BLaER1 treated with 17β-estradiol and CSF1 and Interleukin-3, amounts not matched to agents 10 nM and 100 nM (cell line): ENCODE results near the gene PCNX2.
A peak's percentile ranks its signal among the peaks of the same experiment; 100 is the strongest.
"Not testable (repeated sequence)": the region's sequence is repeated elsewhere in the genome, so short reads cannot be mapped to it uniquely, and the experiment has no call there.

Source experiments
- H3K27ac ChIP-seq, 11 experiments: shearing (Covaris generic); formaldehyde crosslinking; 2 replicates each; pipeline ENCODE4 v1.8.1; 2022
- H3K27me3 ChIP-seq, 11 experiments: shearing (Covaris generic); formaldehyde crosslinking; 2 replicates each; pipeline ENCODE4 v1.8.1; 2022
- H3K36me3 ChIP-seq, 11 experiments: shearing (Covaris generic); formaldehyde crosslinking; 2 replicates each; pipeline ENCODE4 v1.8.1; 2022
- H3K4me1 ChIP-seq, 10 experiments: shearing (Covaris generic); formaldehyde crosslinking; 2 replicates each; pipeline ENCODE4 v1.8.1; 2022
- H3K4me2 ChIP-seq, 11 experiments: shearing (Covaris generic); formaldehyde crosslinking; 2 replicates each; pipeline ENCODE4 v1.8.1; 2022
- H3K4me3 ChIP-seq, 10 experiments: shearing (Covaris generic); formaldehyde crosslinking; 2 replicates each; pipeline ENCODE4 v1.8.1; 2022
- H3K9ac ChIP-seq, 11 experiments: shearing (Covaris generic); formaldehyde crosslinking; 2 replicates each; pipeline ENCODE4 v1.8.1; 2022
- H3K9me3 ChIP-seq, 11 experiments: shearing (Covaris generic); formaldehyde crosslinking; replicated peaks in 1 of 11; 2 replicates each; pipeline ENCODE4 v1.8.1; 2022
- H4K20me1 ChIP-seq, 11 experiments: shearing (Covaris generic); formaldehyde crosslinking; 2 replicates each; pipeline ENCODE4 v1.8.1; 2022
- Cebpa-rat ChIP-seq, 11 experiments: shearing (Covaris generic); IDR thresholded peaks; 2 replicates each; pipeline ENCODE4 v1.8.1; 2022

Gene PCNX2

GRCh38 chr1:233019083-233019482 lies 276.4 kb downstream of the PCNX2 start:
- Histone ChIP-seq H3K27me3 (no peaks in the 10 kb centered on the region), H3K9ac (no peak overlapping the region), H3K4me2 (peak overlapping the region in 3 of 11 experiments; percentile 65 to 72 (median 67); a peak in 2 of 22 replicates), H3K4me3 (no peak overlapping the region), H3K36me3 (peaks cover 0 to 7% (median 0%) of the 10 kb centered on the region in 11 experiments; a peak in 2 of 22 replicates), H4K20me1 (no peaks in the 10 kb centered on the region), H3K27ac (no peak overlapping the region), H3K4me1 (peaks cover 10 to 27% (median 19%) of the 10 kb centered on the region in 10 experiments), H3K9me3 (no peaks in the 10 kb centered on the region)
- TF ChIP-seq Cebpa-rat (IDR thresholded peaks at IDR 0.05): no peak

GRCh38 chr1:233016798-233017197 lies 278.7 kb downstream of the PCNX2 start:
- no peak for TF ChIP-seq Cebpa-rat (IDR thresholded peaks at IDR 0.05)
- H3K4me3 ChIP-seq: no peak overlapping the region
- no peaks in the 10 kb centered on the region for H3K27me3 ChIP-seq
- no peaks in the 10 kb centered on the region for H4K20me1 ChIP-seq
- no peaks in the 10 kb centered on the region for H3K9me3 ChIP-seq
- H3K4me1 ChIP-seq: peaks cover 10 to 27% (median 19%) of the 10 kb centered on the region in 10 experiments
- peaks cover 0 to 14% (median 0%) of the 10 kb centered on the region in 11 experiments; a peak in 2 of 22 replicates for H3K36me3 ChIP-seq
- H3K27ac ChIP-seq: no peak overlapping the region
- no peak overlapping the region for H3K4me2 ChIP-seq
- no peak overlapping the region for H3K9ac ChIP-seq

GRCh38 chr1:233015965-233016364 lies 279.6 kb downstream of the PCNX2 start:
- Histone ChIP-seq H3K27ac (no peak overlapping the region), H3K27me3 (no peaks in the 10 kb centered on the region), H3K4me3 (no peak overlapping the region), H3K4me2 (no peak overlapping the region), H3K4me1 (peaks cover 9 to 21% (median 15%) of the 10 kb centered on the region in 10 experiments), H4K20me1 (no peaks in the 10 kb centered on the region), H3K9me3 (no peaks in the 10 kb centered on the region), H3K36me3 (peaks cover 0 to 14% (median 0%) of the 10 kb centered on the region in 11 experiments; a peak in 2 of 22 replicates), H3K9ac (no peak overlapping the region)
- no peak for TF ChIP-seq Cebpa-rat (IDR thresholded peaks at IDR 0.05)

DNA sequence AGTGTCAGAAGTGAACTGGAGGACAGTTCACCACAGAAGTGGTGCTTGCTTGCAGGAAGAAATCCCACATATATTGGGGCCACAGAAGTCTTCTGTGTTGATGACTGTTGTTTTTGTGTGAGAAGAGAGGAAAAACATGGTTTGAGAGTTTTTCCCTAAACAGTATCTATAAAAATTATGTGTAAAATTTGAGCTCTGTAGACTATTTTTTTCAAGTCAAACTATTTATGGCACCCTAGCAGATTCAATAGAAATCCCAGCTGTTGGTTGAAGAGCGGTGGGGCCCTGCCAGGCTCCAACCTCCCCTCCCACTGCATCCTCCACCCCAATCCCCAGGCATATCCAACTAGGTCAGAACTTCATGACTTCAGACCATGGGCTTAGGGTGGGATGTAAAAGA lies 283.5 kb downstream of the PCNX2 start:
- Histone ChIP-seq H3K27me3 (no peaks in the 10 kb centered on the region), H4K20me1 (no peaks in the 10 kb centered on the region), H3K4me3 (no peak overlapping the region), H3K4me1 (no peaks in the 10 kb centered on the region), H3K27ac (no peak overlapping the region), H3K9ac (no peak overlapping the region), H3K4me2 (no peak overlapping the region), H3K9me3 (no peaks in the 10 kb centered on the region), H3K36me3 (peaks cover 0 to 14% (median 0%) of the 10 kb centered on the region in 11 experiments; a peak in 2 of 22 replicates)
- no peak for TF ChIP-seq Cebpa-rat (IDR thresholded peaks at IDR 0.05)

DNA sequence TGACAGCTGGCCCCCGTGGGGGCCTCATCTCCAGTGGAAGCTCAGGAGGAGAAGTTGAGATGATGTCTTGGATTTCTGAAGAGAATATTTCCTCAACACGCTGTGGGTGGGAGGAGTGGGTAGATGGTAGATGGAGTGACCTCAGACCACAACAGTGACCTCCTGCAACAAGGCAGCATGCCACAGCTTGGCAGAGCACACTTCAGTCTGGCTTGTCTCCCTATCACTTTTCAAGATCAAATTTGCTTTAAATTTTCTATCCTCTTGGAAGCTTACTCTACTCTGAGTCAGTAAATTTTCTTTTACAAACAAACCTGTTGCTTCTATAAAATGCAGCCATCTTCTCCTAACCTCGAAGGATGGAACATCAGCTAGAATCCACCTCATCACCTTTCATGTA lies 285.4 kb downstream of the PCNX2 start:
- Histone ChIP-seq H3K4me2 (no peak overlapping the region), H3K36me3 (peaks cover 0 to 14% (median 0%) of the 10 kb centered on the region in 11 experiments; a peak in 2 of 22 replicates), H3K27me3 (no peaks in the 10 kb centered on the region), H3K9ac (no peak overlapping the region), H3K9me3 (no peaks in the 10 kb centered on the region), H3K4me3 (no peak overlapping the region), H4K20me1 (no peaks in the 10 kb centered on the region), H3K4me1 (no peaks in the 10 kb centered on the region), H3K27ac (no peak overlapping the region)
- TF ChIP-seq Cebpa-rat (IDR thresholded peaks at IDR 0.05): no peak

- Histone ChIP-seq H3K4me1 (no peaks in the 10 kb centered on the region), H3K27ac (no peak overlapping the region), H3K9ac (no peak overlapping the region), H3K36me3 (0 out of 22 replicates have a peak, but pooled peaks cover 0 to 5% (median 0%) of the 10 kb centered on the region in 11 experiments), H3K9me3 (peaks cover 0 to 6% (median 0%) of the 10 kb centered on the region in 11 experiments; a peak in 2 of 22 replicates), H3K27me3 (no peaks in the 10 kb centered on the region), H4K20me1 (no peaks in the 10 kb centered on the region), H3K4me3 (no peak overlapping the region), H3K4me2 (no peak overlapping the region)
- no peak for TF ChIP-seq Cebpa-rat (IDR thresholded peaks at IDR 0.05)
These were observed 289.0 kb downstream of the PCNX2 start for GRCh38 chr1:233006541-233006973.

- no peaks in the 10 kb centered on the region for H3K4me1 ChIP-seq
- no peaks in the 10 kb centered on the region for H4K20me1 ChIP-seq
- no peak overlapping the region for H3K4me3 ChIP-seq
- peaks cover 0 to 7% (median 0%) of the 10 kb centered on the region in 11 experiments; a peak in 2 of 22 replicates for H3K9me3 ChIP-seq
- no peak overlapping the region for H3K27ac ChIP-seq
- no peak overlapping the region for H3K4me2 ChIP-seq
- 0 out of 22 replicates have a peak, but pooled peaks cover 0 to 8% (median 0%) of the 10 kb centered on the region in 11 experiments for H3K36me3 ChIP-seq
- no peak for TF ChIP-seq Cebpa-rat (IDR thresholded peaks at IDR 0.05)
- H3K27me3 ChIP-seq: no peaks in the 10 kb centered on the region
- H3K9ac ChIP-seq: no peak overlapping the region
These were observed 289.4 kb downstream of the PCNX2 start for GRCh38 chr1:233006108-233006507.

DNA sequence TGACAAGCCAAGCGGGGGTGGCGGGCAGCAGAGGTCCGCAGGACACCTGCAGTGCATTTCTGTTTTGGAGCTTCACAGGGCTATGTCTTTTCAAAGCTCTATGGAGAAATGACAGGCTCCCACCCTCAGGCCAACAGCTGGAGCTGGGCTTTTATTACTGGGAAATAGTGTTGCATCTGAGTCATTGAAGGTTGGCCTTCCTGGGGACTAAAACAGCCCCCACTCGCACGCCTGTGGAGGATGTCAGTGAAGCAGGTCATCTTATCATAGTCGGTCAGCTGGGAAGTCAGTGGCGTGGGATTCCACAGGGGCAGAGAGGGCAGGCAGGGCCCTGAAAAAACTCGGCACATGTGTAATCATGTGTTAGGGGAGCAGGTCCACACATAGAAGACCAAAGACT lies 289.8 kb downstream of the PCNX2 start:
- TF ChIP-seq Cebpa-rat (IDR thresholded peaks at IDR 0.05): no peak
- Histone ChIP-seq H3K27ac (no peak overlapping the region), H3K36me3 (peaks cover 0 to 12% (median 0%) of the 10 kb centered on the region in 11 experiments; a peak in 4 of 22 replicates)

GRCh38 chr1:233005156-233005555 lies 290.4 kb downstream of the PCNX2 start:
- H3K27ac ChIP-seq: no peak overlapping the region
- H3K36me3 ChIP-seq: peaks cover 0 to 17% (median 3%) of the 10 kb centered on the region in 11 experiments; a peak in 10 of 22 replicates

More for the DNA sequence above, 289.8 kb downstream of the PCNX2 start:
- Histone ChIP-seq H3K4me3 (no peak overlapping the region), H3K9me3 (peaks cover 0 to 7% (median 0%) of the 10 kb centered on the region in 11 experiments; a peak in 2 of 22 replicates), H4K20me1 (no peaks in the 10 kb centered on the region), H3K4me1 (no peaks in the 10 kb centered on the region), H3K27me3 (no peaks in the 10 kb centered on the region), H3K4me2 (no peak overlapping the region), H3K9ac (no peak overlapping the region)

GRCh38 chr1:233004451-233004850 lies 291.1 kb downstream of the PCNX2 start:
- Histone ChIP-seq H3K4me1 (no peaks in the 10 kb centered on the region), H3K27me3 (no peaks in the 10 kb centered on the region), H3K36me3 (peaks cover 0 to 24% (median 6%) of the 10 kb centered on the region in 11 experiments; a peak in 11 of 22 replicates), H4K20me1 (no peaks in the 10 kb centered on the region), H3K4me2 (no peak overlapping the region), H3K4me3 (no peak overlapping the region), H3K9ac (no peak overlapping the region), H3K27ac (no peak overlapping the region), H3K9me3 (peaks cover 0 to 7% (median 0%) of the 10 kb centered on the region in 11 experiments; a peak in 2 of 22 replicates)
- TF ChIP-seq Cebpa-rat (IDR thresholded peaks at IDR 0.05): no peak

More at GRCh38 chr1:233005156-233005555, 290.4 kb downstream of the PCNX2 start:
- H3K9me3 ChIP-seq: peaks cover 0 to 7% (median 0%) of the 10 kb centered on the region in 11 experiments; a peak in 2 of 22 replicates
- H3K4me1 ChIP-seq: no peaks in the 10 kb centered on the region
- H3K4me3 ChIP-seq: no peak overlapping the region
- H4K20me1 ChIP-seq: no peaks in the 10 kb centered on the region
- no peak overlapping the region for H3K9ac ChIP-seq
- no peaks in the 10 kb centered on the region for H3K27me3 ChIP-seq
- H3K4me2 ChIP-seq: no peak overlapping the region
- TF ChIP-seq Cebpa-rat (IDR thresholded peaks at IDR 0.05): no peak

DNA sequence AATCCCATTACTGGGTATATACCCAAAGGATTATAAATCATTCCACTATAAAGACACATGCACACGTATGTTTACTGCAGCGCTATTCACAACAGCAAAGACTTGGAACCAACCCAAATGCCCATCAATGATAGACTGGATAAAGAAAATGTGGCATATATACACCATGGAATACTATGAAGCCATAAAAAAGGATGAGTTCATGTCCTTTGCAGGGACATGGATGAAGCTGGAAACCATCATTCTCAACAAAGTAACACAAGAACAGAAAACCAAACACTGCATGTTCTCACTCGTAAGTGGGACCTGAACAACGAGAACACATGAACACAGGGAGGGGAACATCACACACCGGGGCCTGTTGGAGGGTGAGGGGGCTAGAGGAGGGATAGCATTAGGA lies 291.9 kb downstream of the PCNX2 start:
- H3K4me2 ChIP-seq, H4K20me1 ChIP-seq, H3K27me3 ChIP-seq, H3K27ac ChIP-seq, H3K9me3 ChIP-seq, H3K9ac ChIP-seq, H3K4me1 ChIP-seq, H3K4me3 ChIP-seq: not testable (repeated sequence)
- H3K36me3 ChIP-seq: peaks cover 0 to 24% (median 6%) of the 10 kb centered on the region in 11 experiments; a peak in 11 of 22 replicates
